Calu3 (cell line): ENCODE measurements around the gene GPR153. TPM values are rescaled to one million over a fixed set of nuclear protein-coding genes. Genes with fewer than 3 reads are reported as not detected.

ENCODE experiments used
- BruUV-seq: library from RNA; stranded (reverse); fragments of 400-500 nt; replicated peaks from 2 replicates; lab custom pipeline; 2021; lab: Mats Ljungman, UMichigan
- CTCF ChIA-PET: fragments of 300-600 bp; sonication (Branson Sonifier 250); formaldehyde crosslinking; loops from one replicate; lab custom pipeline; 2022; ENCODE audit warnings: antibody characterized with exemption; lab: Charles Lee
- DNase-seq: peaks from one replicate; pipeline ENCODE4 v3.0.0; 2022
- H3K27ac Mint-ChIP-seq: one replicate; pipeline ENCODE4 v1.8.0; 2022; ENCODE audit warnings: mixed read lengths; ENCODE audit not compliant: unreplicated experiment
- H3K27me3 Mint-ChIP-seq: one replicate; pipeline ENCODE4 v1.8.0; 2022; ENCODE audit warnings: mixed read lengths; ENCODE audit not compliant: unreplicated experiment
- H3K36me3 Mint-ChIP-seq: one replicate; pipeline ENCODE4 v1.8.0; 2022; ENCODE audit warnings: mild to moderate bottlenecking, moderate library complexity, mixed read lengths; ENCODE audit not compliant: insufficient read depth, unreplicated experiment
- H3K4me1 Mint-ChIP-seq: one replicate; pipeline ENCODE4 v1.8.0; 2022; ENCODE audit warnings: mild to moderate bottlenecking, low read depth, mixed read lengths; ENCODE audit not compliant: unreplicated experiment
- H3K4me3 Mint-ChIP-seq: one replicate; pipeline ENCODE4 v1.8.0; 2022; ENCODE audit warnings: mild to moderate bottlenecking, low read depth, moderate library complexity, mixed read lengths; ENCODE audit not compliant: unreplicated experiment
- H3K9me3 Mint-ChIP-seq: one replicate; pipeline ENCODE4 v1.8.0; 2022; ENCODE audit warnings: low read depth, mixed read lengths; ENCODE audit not compliant: unreplicated experiment
- intact Hi-C: fragments of 100-400 bp; cut with micrococcal nuclease; formaldehyde crosslinking; loops from one replicate; pipeline ENCODE4 v1.10.0; 2022; ENCODE audit not compliant: unreplicated experiment
- total RNA-seq: library from RNA; stranded (reverse); gene quantifications from 2 replicates; pipeline ENCODE4 v1.2.3, GENCODE V29; 2022
- TF ChIP-seq, protein P1 (sequence below): fragments of 200-600 bp; IDR thresholded peaks from one replicate; pipeline ENCODE4 v1.8.0; 2022; ENCODE audit warnings: antibody characterized with exemption; ENCODE audit not compliant: unreplicated experiment

GPR153 gene
- total RNA-seq, 1 experiment from 2014 or later, result 3.7 TPM

DNA sequence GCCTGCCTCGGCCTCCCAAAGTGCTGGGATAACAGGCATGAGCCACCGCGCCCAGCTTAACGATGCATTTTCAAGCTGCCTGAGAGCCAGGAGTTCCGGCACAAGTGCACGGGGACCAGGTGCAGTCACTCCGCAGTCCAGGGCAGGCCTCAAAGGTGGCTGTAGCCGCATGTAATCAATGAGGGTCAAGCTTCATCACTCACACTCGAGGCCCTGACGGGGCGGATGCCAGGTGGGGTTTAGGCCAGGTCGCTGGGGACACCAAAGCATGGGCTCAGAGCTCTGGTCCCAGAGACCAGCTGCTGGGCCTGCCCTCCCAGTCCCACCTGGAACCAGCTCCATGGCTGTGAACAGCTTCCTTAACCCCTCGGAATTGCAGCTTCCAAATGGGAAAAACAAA lies 26.1 kb upstream of the GPR153 start:
- DNase-seq, result no peak
- H3K27me3 Mint-ChIP-seq, result no peaks in the 10 kb centered on the region
- TF ChIP-seq, protein P1, sequence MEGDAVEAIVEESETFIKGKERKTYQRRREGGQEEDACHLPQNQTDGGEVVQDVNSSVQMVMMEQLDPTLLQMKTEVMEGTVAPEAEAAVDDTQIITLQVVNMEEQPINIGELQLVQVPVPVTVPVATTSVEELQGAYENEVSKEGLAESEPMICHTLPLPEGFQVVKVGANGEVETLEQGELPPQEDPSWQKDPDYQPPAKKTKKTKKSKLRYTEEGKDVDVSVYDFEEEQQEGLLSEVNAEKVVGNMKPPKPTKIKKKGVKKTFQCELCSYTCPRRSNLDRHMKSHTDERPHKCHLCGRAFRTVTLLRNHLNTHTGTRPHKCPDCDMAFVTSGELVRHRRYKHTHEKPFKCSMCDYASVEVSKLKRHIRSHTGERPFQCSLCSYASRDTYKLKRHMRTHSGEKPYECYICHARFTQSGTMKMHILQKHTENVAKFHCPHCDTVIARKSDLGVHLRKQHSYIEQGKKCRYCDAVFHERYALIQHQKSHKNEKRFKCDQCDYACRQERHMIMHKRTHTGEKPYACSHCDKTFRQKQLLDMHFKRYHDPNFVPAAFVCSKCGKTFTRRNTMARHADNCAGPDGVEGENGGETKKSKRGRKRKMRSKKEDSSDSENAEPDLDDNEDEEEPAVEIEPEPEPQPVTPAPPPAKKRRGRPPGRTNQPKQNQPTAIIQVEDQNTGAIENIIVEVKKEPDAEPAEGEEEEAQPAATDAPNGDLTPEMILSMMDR, result no peak
- H3K4me3 Mint-ChIP-seq, result no peak overlapping the region
- H3K27ac Mint-ChIP-seq, result no peak overlapping the region
- H3K9me3 Mint-ChIP-seq, result no peaks in the 10 kb centered on the region
- CTCF ChIA-PET, result no interaction called here
- BruUV-seq, result no TSS peak
- H3K4me1 Mint-ChIP-seq, result no peaks in the 10 kb centered on the region
- intact Hi-C loops, result no loop called here
- no peaks in the 10 kb centered on the region for H3K36me3 Mint-ChIP-seq

DNA sequence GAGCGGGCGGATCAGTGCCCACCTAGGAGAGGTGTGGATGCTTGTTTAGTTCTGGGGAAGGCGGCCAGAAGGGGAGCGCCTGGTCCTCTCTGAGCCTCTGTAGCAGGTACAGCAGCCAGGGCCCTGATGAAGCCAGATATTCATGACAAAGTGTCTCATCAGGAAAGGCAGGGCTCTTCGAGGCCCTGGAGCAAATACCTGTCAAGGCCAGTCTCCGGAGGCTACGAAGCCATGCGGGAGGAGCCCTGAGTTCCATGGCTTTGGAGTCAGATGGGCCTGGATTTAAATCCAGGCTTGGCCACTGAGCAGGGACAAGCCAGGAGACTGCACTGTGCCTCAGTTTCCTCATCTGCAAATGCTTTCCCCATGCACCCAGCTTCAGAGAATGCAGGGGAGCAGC lies 25.4 kb upstream of the GPR153 start:
- DNase-seq, result no peak
- Mint-ChIP-seq H3K36me3 (no peaks in the 10 kb centered on the region), H3K27me3 (no peaks in the 10 kb centered on the region), H3K4me1 (no peaks in the 10 kb centered on the region), H3K9me3 (no peaks in the 10 kb centered on the region), H3K27ac (no peak overlapping the region), H3K4me3 (no peak overlapping the region)
- CTCF ChIA-PET, result no interaction called here
- TF ChIP-seq, protein P1, result no peak
- no TSS peak for BruUV-seq
- intact Hi-C loops, result no loop called here

DNA sequence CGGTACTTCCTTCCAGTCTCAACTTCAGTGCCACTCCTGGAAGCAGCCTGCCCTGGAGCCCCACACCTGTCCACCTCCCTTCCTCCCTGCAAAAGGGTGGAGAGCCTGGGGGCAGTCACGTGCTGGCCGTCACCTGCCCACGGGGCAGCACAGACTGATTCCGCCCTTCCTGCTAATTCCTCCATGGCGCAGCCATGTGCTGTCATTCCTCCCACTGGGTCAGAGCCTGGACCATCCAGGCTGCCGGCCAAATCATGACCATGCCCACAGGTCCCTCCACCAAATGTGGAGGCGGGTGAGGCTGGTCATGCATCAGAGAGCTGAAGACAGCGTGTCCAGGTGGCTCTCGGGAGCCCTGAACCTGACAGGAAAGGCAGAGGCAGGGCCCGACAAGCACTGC lies 24.4 kb upstream of the GPR153 start:
- no peak for DNase-seq
- Mint-ChIP-seq H3K27me3 (no peaks in the 10 kb centered on the region), H3K9me3 (no peaks in the 10 kb centered on the region), H3K36me3 (no peaks in the 10 kb centered on the region), H3K4me1 (no peaks in the 10 kb centered on the region), H3K4me3 (no peak overlapping the region), H3K27ac (no peak overlapping the region)
- CTCF ChIA-PET, result interaction anchor here (0.8 kb wide), 1 partner anchor 15 kb away, joined by 10 read pairs; no protein-coding TSS in a partner anchor
- BruUV-seq, result no TSS peak
- intact Hi-C loops, result no loop called here
- TF ChIP-seq, protein P1, result no peak

DNA sequence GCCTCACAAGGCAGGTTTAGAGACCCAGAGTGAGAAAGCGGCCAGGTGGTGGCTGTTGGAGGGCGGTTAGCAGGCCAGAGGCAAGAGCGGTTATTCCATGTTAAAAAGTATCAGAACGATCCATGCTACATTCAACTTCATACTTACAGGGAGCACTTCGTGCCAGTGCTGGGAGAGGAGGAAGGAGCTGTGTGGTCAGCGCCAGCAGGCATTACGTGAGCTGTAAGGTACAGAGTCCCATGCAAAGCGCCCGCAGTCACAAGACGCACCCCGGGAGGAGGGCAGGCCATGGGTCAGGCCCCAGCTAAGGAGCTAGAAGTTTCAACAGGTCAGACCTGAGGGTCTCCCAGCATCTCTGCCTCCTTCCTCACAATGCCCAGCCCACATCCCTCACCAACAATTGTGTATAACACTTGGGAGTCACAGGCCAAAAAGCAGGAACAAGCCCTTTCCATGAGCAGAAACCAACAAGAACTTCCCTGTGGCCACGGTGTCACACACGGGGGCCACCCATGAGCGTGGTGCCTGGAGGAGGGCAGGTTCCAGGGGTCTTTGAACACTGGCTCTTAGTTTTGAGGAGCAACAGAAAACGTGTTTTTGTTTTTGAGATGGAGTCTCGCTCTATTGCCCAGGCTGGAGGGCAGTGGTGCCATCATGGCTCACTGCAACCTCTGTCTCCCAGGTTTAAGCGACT lies 21.8 kb upstream of the GPR153 start:
- Mint-ChIP-seq H3K9me3 (no peaks in the 10 kb centered on the region), H3K4me3 (no peak overlapping the region), H3K36me3 (no peaks in the 10 kb centered on the region), H3K4me1 (no peaks in the 10 kb centered on the region), H3K27me3 (no peaks in the 10 kb centered on the region), H3K27ac (no peak overlapping the region)
- no peak for DNase-seq
- no TSS peak for BruUV-seq
- CTCF ChIA-PET, result interaction anchor here (0.5 kb wide), 1 partner anchor 11 kb away, joined by 3 read pairs; no protein-coding TSS in a partner anchor
- intact Hi-C loops, result no loop called here
- TF ChIP-seq, protein P1, result no peak
